GM19455 (cell line): ENCODE results near the gene SLC6A9.

Source experiments
- ATAC-seq: cut with Tn5 transposase; IDR thresholded peaks from one replicate; pipeline ENCODE4 v1.9.1; 2021; ENCODE audit not compliant: unreplicated experiment

Gene SLC6A9

GRCh38 chr1:44008259-44008658 is 23.0 kb downstream of the SLC6A9 start:
- ATAC-seq = no peak

GRCh38 chr1:44002606-44003157 is 28.6 kb downstream of the SLC6A9 start:
- ATAC-seq = no peak

GRCh38 chr1:44002165-44002564 is 29.1 kb downstream of the SLC6A9 start:
- ATAC-seq = no peak

- ATAC-seq = no peak
Measured at GRCh38 chr1:44000122-44000665, 31.1 kb downstream of the SLC6A9 start.

GRCh38 chr1:43999455-43999854 is 31.8 kb downstream of the SLC6A9 start:
- ATAC-seq = no peak

GRCh38 chr1:43998000-43998378 is 33.3 kb downstream of the SLC6A9 start:
- ATAC-seq = no peak

GRCh38 chr1:43997295-43997999 is 33.8 kb downstream of the SLC6A9 start:
- no peak for ATAC-seq

GRCh38 chr1:43996733-43997115 is 34.5 kb downstream of the SLC6A9 start:
- ATAC-seq = no peak

- ATAC-seq = no peak
Measured at GRCh38 chr1:43995984-43996732, 35.1 kb downstream of the SLC6A9 start.

GRCh38 chr1:43994794-43995790 is 36.2 kb downstream of the SLC6A9 start:
- no peak for ATAC-seq

- ATAC-seq = no peak
Measured at GRCh38 chr1:43994071-43994470, 37.2 kb downstream of the SLC6A9 start.

GRCh38 chr1:43993206-43993914 is 37.9 kb downstream of the SLC6A9 start:
- ATAC-seq = no peak

GRCh38 chr1:43992232-43992995 is 38.8 kb downstream of the SLC6A9 start:
- ATAC-seq = no peak

- ATAC-seq = peak; percentile 72
Measured at GRCh38 chr1:43991476-43992231, 39.6 kb downstream of the SLC6A9 start, which contains the start of gene CCDC24. Gene CCDC24 (plus strand): TSS chr1:43991599. CDS start chr1:43991879, 280 bp downstream.

GRCh38 chr1:43991200-43991475 is 40.1 kb downstream of the SLC6A9 start:
- no peak for ATAC-seq

- no peak for ATAC-seq
Measured at GRCh38 chr1:43990271-43991199, 40.7 kb downstream of the SLC6A9 start.

GRCh38 chr1:43987159-43987902 is 43.9 kb downstream of the SLC6A9 start:
- no peak for ATAC-seq
